CD14-positive monocyte (primary cell): ENCODE results near the gene SPIRE2. TPM values are rescaled to one million over a fixed set of nuclear protein-coding genes. Genes with fewer than 3 reads are reported as not detected.

Source experiments
- DNase-seq, 3 donors: peaks; one replicate each; pipeline ENCODE4 v3.0.0-alpha.2; 2011 to 2022
- H2AFZ ChIP-seq: 2 replicates; pipeline ENCODE4 v1.6.0; 2012; ENCODE audit warnings: mild to moderate bottlenecking, low read depth, low read length, inconsistent platforms; ENCODE audit not compliant: insufficient read depth, poor library complexity, severe bottlenecking
- H3K27ac ChIP-seq, 2 donors: 1 replicate in 1 of 2; 2 replicates in 1 of 2; pipeline ENCODE4 v1.5.1; 2012 to 2013; ENCODE audit warnings: low read length in 2 of 2, control low read depth in 1 of 2, inconsistent platforms in 1 of 2, low read depth in 1 of 2, mild to moderate bottlenecking in 1 of 2
- H3K27me3 ChIP-seq, 2 donors: one replicate each; pipeline versions ENCODE4 v1.6.0 to v1.6.1; 2011 to 2013; ENCODE audit warnings: low read length in 2 of 2; ENCODE audit not compliant: control insufficient read depth in 2 of 2, insufficient read depth in 2 of 2
- H3K36me3 ChIP-seq, 2 donors: replicated peaks in 1 of 2; 1 replicate in 1 of 2; 2 replicates in 1 of 2; pipeline versions ENCODE4 v1.5.1 to v1.6.1; 2012 to 2013; ENCODE audit warnings: low read length in 2 of 2, control low read depth in 1 of 2, inconsistent platforms in 1 of 2, mild to moderate bottlenecking in 1 of 2; ENCODE audit not compliant: insufficient read depth in 2 of 2, control insufficient read depth in 1 of 2
- H3K4me1 ChIP-seq, 2 donors: 1 replicate in 1 of 2; 2 replicates in 1 of 2; pipeline versions ENCODE4 v1.5.1 to v1.6.1; 2012 to 2013; ENCODE audit warnings: low read length in 2 of 2, control low read depth in 1 of 2, inconsistent platforms in 1 of 2, mild to moderate bottlenecking in 1 of 2, moderate library complexity in 1 of 2; ENCODE audit not compliant: insufficient read depth in 2 of 2, control insufficient read depth in 1 of 2
- H3K4me2 ChIP-seq: replicated peaks from 2 replicates; pipeline ENCODE3; 2012; ENCODE audit warnings: low read length, moderate library complexity, mild to moderate bottlenecking; ENCODE audit not compliant: poor library complexity, severe bottlenecking; ENCODE audit errors: extremely low read depth
- H3K4me3 ChIP-seq, 3 experiments: fragments of 200-600 bp in 1 of 3; sonication (generic) in 1 of 3; replicated peaks in 1 of 3; 1 replicate in 2 of 3; 2 replicates in 1 of 3; pipeline ENCODE4 v1.5.1; 2011 to 2013; ENCODE audit warnings: low read length in 3 of 3, mild to moderate bottlenecking in 3 of 3, control low read depth in 2 of 3, low read depth in 2 of 3, inconsistent platforms in 1 of 3, moderate library complexity in 1 of 3
- H3K79me2 ChIP-seq: 2 replicates; pipeline ENCODE4 v1.6.0; 2012; ENCODE audit warnings: mild to moderate bottlenecking, control low read depth, inconsistent platforms, low read length, moderate library complexity; ENCODE audit not compliant: insufficient read depth
- H3K9ac ChIP-seq: 2 replicates; pipeline ENCODE4 v1.6.0; 2017; ENCODE audit warnings: low read length, mild to moderate bottlenecking; ENCODE audit not compliant: insufficient read depth, poor library complexity, severe bottlenecking
- H3K9me3 ChIP-seq, 2 donors: replicated peaks in 1 of 2; 1 replicate in 1 of 2; 2 replicates in 1 of 2; pipeline versions ENCODE4 v1.5.1 to v1.6.1; 2012 to 2013; ENCODE audit warnings: low read length in 2 of 2, control low read depth in 1 of 2; ENCODE audit not compliant: control insufficient read depth in 1 of 2, insufficient read depth in 1 of 2
- H4K20me1 ChIP-seq: 2 replicates; pipeline ENCODE4 v1.6.0; 2012; ENCODE audit warnings: mild to moderate bottlenecking, low read length, control low read depth, moderate library complexity; ENCODE audit not compliant: insufficient read depth
- H3K27ac Mint-ChIP-seq, 7 donors: one replicate each; pipeline ENCODE4 v1.8.0; 2020; ENCODE audit warnings: mild to moderate bottlenecking in 7 of 7, mixed read lengths in 7 of 7, moderate library complexity in 6 of 7, inconsistent platforms in 2 of 7
- H3K27me3 Mint-ChIP-seq, 3 donors: one replicate each; pipeline ENCODE4 v1.8.0; 2021 to 2022; ENCODE audit warnings: low read depth in 3 of 3, mild to moderate bottlenecking in 3 of 3, mixed read lengths in 3 of 3, moderate library complexity in 3 of 3, inconsistent platforms in 1 of 3
- H3K36me3 Mint-ChIP-seq, 2 donors: one replicate each; pipeline ENCODE4 v1.8.0; 2020; ENCODE audit warnings: mixed read lengths in 2 of 2, inconsistent platforms in 1 of 2, mild to moderate bottlenecking in 1 of 2
- H3K4me1 Mint-ChIP-seq: one replicate; pipeline ENCODE4 v1.8.0; 2020; ENCODE audit warnings: mild to moderate bottlenecking, mixed read lengths
- H3K4me3 Mint-ChIP-seq, 2 donors: one replicate each; pipeline ENCODE4 v1.8.0; 2020; ENCODE audit warnings: mild to moderate bottlenecking in 2 of 2, mixed read lengths in 2 of 2, moderate library complexity in 1 of 2
- H3K9me3 Mint-ChIP-seq, 7 donors: one replicate each; pipeline ENCODE4 v1.8.0; 2020 to 2022; ENCODE audit warnings: mixed read lengths in 7 of 7, mild to moderate bottlenecking in 6 of 7, moderate library complexity in 6 of 7, inconsistent platforms in 2 of 7
- WGBS: methylation state at CpG from one replicate; pipeline ENCODE4 v1.1.5; 2013; ENCODE audit warnings: missing lambda C conversion rate; ENCODE audit not compliant: insufficient coverage; 5-methylcytosine and 5-hydroxymethylcytosine counted together
- intact Hi-C, 2 donors: fragments of 100-400 bp; cut with micrococcal nuclease; formaldehyde crosslinking; loops; one replicate each; pipeline versions ENCODE4 v1.15.0 to v1.15.1; 2023
- polyA plus RNA-seq, 3 donors: library from polyadenylated mRNA; depleted of rRNA in 1 of 3; unstranded in 2 of 3; stranded (reverse) in 1 of 3; fragments of 300-500 nt in 2 of 3; fragments of >200 nt in 1 of 3; fragmentation: Illumina TruSeq in 2 of 3; gene quantifications; 1 replicate in 2 of 3; 2 replicates in 1 of 3; pipeline ENCODE4 v1.2.3, GENCODE V29; 2012 to 2021
- TF ChIP-seq, protein P1 (sequence below): fragments of 200-600 bp; IDR thresholded peaks from one replicate; pipeline ENCODE4 v1.8.0; 2022; ENCODE audit warnings: antibody characterized with exemption, mild to moderate bottlenecking

Gene SPIRE2
- polyA plus RNA-seq, 3 donors: 0.09 to 1.2 TPM; not detected in 1

- no peaks in the 10 kb centered on the region for H3K4me1 Mint-ChIP-seq
- H3K36me3 Mint-ChIP-seq: peaks cover 28 to 64% of the 10 kb centered on the region in 2 donors
- H3K4me3 ChIP-seq: no peak overlapping the region
- TF ChIP-seq, protein P1, sequence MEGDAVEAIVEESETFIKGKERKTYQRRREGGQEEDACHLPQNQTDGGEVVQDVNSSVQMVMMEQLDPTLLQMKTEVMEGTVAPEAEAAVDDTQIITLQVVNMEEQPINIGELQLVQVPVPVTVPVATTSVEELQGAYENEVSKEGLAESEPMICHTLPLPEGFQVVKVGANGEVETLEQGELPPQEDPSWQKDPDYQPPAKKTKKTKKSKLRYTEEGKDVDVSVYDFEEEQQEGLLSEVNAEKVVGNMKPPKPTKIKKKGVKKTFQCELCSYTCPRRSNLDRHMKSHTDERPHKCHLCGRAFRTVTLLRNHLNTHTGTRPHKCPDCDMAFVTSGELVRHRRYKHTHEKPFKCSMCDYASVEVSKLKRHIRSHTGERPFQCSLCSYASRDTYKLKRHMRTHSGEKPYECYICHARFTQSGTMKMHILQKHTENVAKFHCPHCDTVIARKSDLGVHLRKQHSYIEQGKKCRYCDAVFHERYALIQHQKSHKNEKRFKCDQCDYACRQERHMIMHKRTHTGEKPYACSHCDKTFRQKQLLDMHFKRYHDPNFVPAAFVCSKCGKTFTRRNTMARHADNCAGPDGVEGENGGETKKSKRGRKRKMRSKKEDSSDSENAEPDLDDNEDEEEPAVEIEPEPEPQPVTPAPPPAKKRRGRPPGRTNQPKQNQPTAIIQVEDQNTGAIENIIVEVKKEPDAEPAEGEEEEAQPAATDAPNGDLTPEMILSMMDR: no peak
- peak overlapping the region in 3 of 7 donors; percentile 8 to 68 (median 43) for H3K27ac Mint-ChIP-seq
- H3K4me1 ChIP-seq: no peaks in the 10 kb centered on the region
- intact Hi-C loops: no loop called here
- no peaks in the 10 kb centered on the region for H4K20me1 ChIP-seq
- H3K36me3 ChIP-seq: peaks cover 10 to 54% of the 10 kb centered on the region in 2 donors
- no peak overlapping the region for H2AFZ ChIP-seq
- H3K79me2 ChIP-seq: no peaks in the 10 kb centered on the region
- H3K9me3 Mint-ChIP-seq: no peaks in the 10 kb centered on the region
- no peak overlapping the region for H3K4me2 ChIP-seq
- H3K4me3 Mint-ChIP-seq: no peak overlapping the region
- H3K9me3 ChIP-seq: no peaks in the 10 kb centered on the region
- H3K27ac ChIP-seq: no peak overlapping the region
- no peaks in the 10 kb centered on the region for H3K27me3 ChIP-seq
- peaks cover 0 to 7% (median 0%) of the 10 kb centered on the region in 3 donors for H3K27me3 Mint-ChIP-seq
- H3K9ac ChIP-seq: no peak overlapping the region
- WGBS: 91% methylated on average over 13 of the region's 15 CpGs
- no peak for DNase-seq
Observed at GRCh38 chr16:89798832-89799370, 29.4 kb upstream of the SPIRE2 start.

GRCh38 chr16:89801800-89802199 is 26.5 kb upstream of the SPIRE2 start:
- H3K4me3 Mint-ChIP-seq: no peak overlapping the region
- H3K27me3 Mint-ChIP-seq: peaks cover 0 to 2% (median 0%) of the 10 kb centered on the region in 3 donors
- no peak overlapping the region for H3K9ac ChIP-seq
- no peaks in the 10 kb centered on the region for H3K9me3 Mint-ChIP-seq
- H3K9me3 ChIP-seq: no peaks in the 10 kb centered on the region
- no peaks in the 10 kb centered on the region for H3K27me3 ChIP-seq
- H2AFZ ChIP-seq: no peak overlapping the region
- WGBS: 92% methylated on average over 12 of the region's 12 CpGs
- intact Hi-C loops: no loop called here
- no peak overlapping the region for H3K27ac Mint-ChIP-seq
- no peaks in the 10 kb centered on the region for H4K20me1 ChIP-seq
- DNase-seq: no peak
- H3K4me2 ChIP-seq: no peak overlapping the region
- H3K4me1 ChIP-seq: no peaks in the 10 kb centered on the region
- peaks cover 26 to 62% of the 10 kb centered on the region in 2 donors for H3K36me3 Mint-ChIP-seq
- H3K36me3 ChIP-seq: peaks cover 6 to 58% of the 10 kb centered on the region in 2 donors
- H3K27ac ChIP-seq: no peak overlapping the region
- H3K79me2 ChIP-seq: no peaks in the 10 kb centered on the region
- H3K4me3 ChIP-seq: no peak overlapping the region
- TF ChIP-seq, protein P1: no peak
- H3K4me1 Mint-ChIP-seq: no peaks in the 10 kb centered on the region
